Endothelial cell of umbilical vein (primary cell): Measurements from ENCODE around the gene MRPS23. TPM values are rescaled to one million over a fixed set of nuclear protein-coding genes. Genes with fewer than 3 reads are reported as not detected.

Experiments
- BruUV-seq: library from RNA; stranded (reverse); fragments of 400-500 nt; replicated peaks from 2 replicates; lab custom pipeline; 2021; lab: Mats Ljungman, UMichigan
- CTCF ChIA-PET: fragments of 300-600, 350-600 bp; sonication (Branson Sonifier 250); formaldehyde crosslinking; loops from one replicate; lab custom pipeline; 2021; ENCODE audit warnings: antibody characterized with exemption, inconsistent platforms; lab: Charles Lee
- POLR2A ChIA-PET: fragments of 300-600, 350-600 bp; sonication (Branson Sonifier 250); formaldehyde crosslinking; loops from one replicate; lab custom pipeline; 2021; ENCODE audit warnings: antibody characterized with exemption, inconsistent platforms; lab: Charles Lee
- DNase-seq: peaks from one replicate; pipeline ENCODE4 v3.0.0-alpha.2; 2011; ENCODE audit warnings: low read depth, low spot score
- FAIRE-seq: peaks from 2 replicates; lab custom pipeline; 2011; peaks lifted over from hg19 to GRCh38; lab: Jason Lieb, UNC
- H2AFZ ChIP-seq: 2 replicates; pipeline ENCODE4 v1.6.0; 2012; ENCODE audit warnings: low read depth, low read length, control low read depth, inconsistent platforms
- H3K27ac ChIP-seq: 2 replicates; pipeline ENCODE4 v1.5.1; 2011; ENCODE audit warnings: low read depth, mild to moderate bottlenecking, control low read depth, low read length, moderate library complexity; ENCODE audit not compliant: insufficient read depth
- H3K27me3 ChIP-seq, 2 experiments: 2 replicates each; pipeline versions ENCODE4 v1.6.0 to v1.6.1; 2011; ENCODE audit warnings: low read length in 2 of 2, mixed read lengths in 1 of 2; ENCODE audit not compliant: control insufficient read depth in 2 of 2, insufficient read depth in 2 of 2
- H3K36me3 ChIP-seq, 2 experiments: 2 replicates in 1 of 2; 3 replicates in 1 of 2; pipeline ENCODE4 v1.5.1; 2011; ENCODE audit warnings: low read length in 2 of 2, mild to moderate bottlenecking in 1 of 2, moderate library complexity in 1 of 2; ENCODE audit not compliant: control insufficient read depth in 2 of 2, insufficient read depth in 2 of 2; ENCODE audit errors: extremely low read depth in 1 of 2
- H3K4me1 ChIP-seq: 3 replicates; pipeline ENCODE4 v1.5.1; 2011; ENCODE audit warnings: mild to moderate bottlenecking, low read length; ENCODE audit not compliant: control insufficient read depth, insufficient read depth; ENCODE audit errors: extremely low read depth
- H3K4me2 ChIP-seq: 2 replicates; pipeline ENCODE4 v1.6.1; 2011; ENCODE audit warnings: low read length, control low read depth, mixed read lengths; ENCODE audit not compliant: insufficient read depth
- H3K4me3 ChIP-seq, 3 experiments: fragments of 200-600 bp in 1 of 3; sonication (generic), shearing (Covaris generic) in 1 of 3; replicated peaks in 1 of 3; 2 replicates each; pipeline ENCODE4 v1.5.1; 2011 to 2016; ENCODE audit warnings: control low read depth in 3 of 3, low read length in 3 of 3, mild to moderate bottlenecking in 2 of 3, inconsistent platforms in 1 of 3, low read depth in 1 of 3, moderate library complexity in 1 of 3; ENCODE audit not compliant: insufficient read depth in 1 of 3
- H3K79me2 ChIP-seq: 2 replicates; pipeline ENCODE4 v1.6.0; 2012; ENCODE audit warnings: low read length, inconsistent platforms; ENCODE audit not compliant: control insufficient read depth, insufficient read depth
- H3K9ac ChIP-seq: replicated peaks from 2 replicates; pipeline ENCODE3; 2011; ENCODE audit warnings: low read length, control low read depth; ENCODE audit not compliant: insufficient read depth; ENCODE audit errors: extremely low read depth
- H3K9me1 ChIP-seq: replicated peaks from 3 replicates; pipeline ENCODE4 v1.6.0; 2011; ENCODE audit warnings: mild to moderate bottlenecking, low read length; ENCODE audit not compliant: control insufficient read depth, insufficient read depth; ENCODE audit errors: extremely low read depth
- H3K9me3 ChIP-seq: replicated peaks from 2 replicates; pipeline ENCODE4 v1.5.1; 2012; ENCODE audit warnings: low read length, inconsistent platforms; ENCODE audit not compliant: control insufficient read depth, insufficient read depth
- H4K20me1 ChIP-seq: replicated peaks from 2 replicates; pipeline ENCODE3; 2011; ENCODE audit warnings: mild to moderate bottlenecking, low read length; ENCODE audit not compliant: control insufficient read depth, insufficient read depth; ENCODE audit errors: extremely low read depth
- CTCF ChIP-seq, 2 donors: IDR thresholded peaks; 1 replicate in 1 of 2; 2 replicates in 1 of 2; pipeline ENCODE4 v1.5.1; 2011; ENCODE audit warnings: low read length in 2 of 2, mild to moderate bottlenecking in 2 of 2, moderate library complexity in 2 of 2, control low read depth in 1 of 2, inconsistent platforms in 1 of 2, low read depth in 1 of 2; ENCODE audit not compliant: insufficient read depth in 1 of 2; ENCODE audit errors: extremely low read depth in 1 of 2
- EZH2 ChIP-seq: IDR thresholded peaks from 2 replicates; pipeline ENCODE4 v1.6.1; 2012; ENCODE audit warnings: borderline replicate concordance, low read depth, mild to moderate bottlenecking, moderate library complexity, low read length, inconsistent platforms; ENCODE audit not compliant: severe bottlenecking
- GATA2 ChIP-seq: IDR thresholded peaks from 2 replicates; pipeline ENCODE4 v1.7.0; 2011; ENCODE audit warnings: low read depth, mild to moderate bottlenecking, moderate library complexity, mixed read lengths, low read length; ENCODE audit not compliant: insufficient read length, insufficient read depth
- MYC ChIP-seq: IDR thresholded peaks from one replicate; pipeline ENCODE4 v1.6.1; 2011; ENCODE audit warnings: mild to moderate bottlenecking, low read depth, low read length
- POLR2A ChIP-seq: IDR thresholded peaks from 2 replicates; pipeline ENCODE4 v1.6.1; 2012; ENCODE audit warnings: low read depth, mild to moderate bottlenecking, control low read depth, low read length
- dilution Hi-C: fragments of 300-500 bp; cut with MboI; formaldehyde crosslinking; loops from one replicate; pipeline ENCODE4 v1.15.0; 2019; ENCODE audit warnings: low sequenced_read_pairs; ENCODE audit not compliant: extremely low pct_ligation_motif_present
- intact Hi-C: fragments of 100-400 bp; cut with micrococcal nuclease; formaldehyde crosslinking; loops from one replicate; pipeline ENCODE4 v1.10.0; 2022
- polyA plus RNA-seq, 4 experiments: library from polyadenylated mRNA; depleted of rRNA in 3 of 4; stranded (reverse) in 3 of 4; unstranded in 1 of 4; fragments of >200 nt; gene quantifications; 2 replicates each; pipeline versions ENCODE4 v1.2.1 to v1.2.3, GENCODE V29; 2011 to 2012; ENCODE audit warnings: missing spikeins in 1 of 4
- total RNA-seq: library from RNA; stranded (reverse); gene quantifications from 2 replicates; pipeline ENCODE4 v1.2.3, GENCODE V29; 2021

Gene MRPS23
- total and polyA plus RNA-seq, 2 donors (not counting 3 experiments of a cell fraction or from before 2014, with no cell fraction given), result 39.9 to 46.2 TPM

GRCh38 chr17:57867126-57867525 lies 17.3 kb upstream of the MRPS23 start:
- Histone ChIP-seq H3K27me3 (no peaks in the 10 kb centered on the region), H2AFZ (no peak overlapping the region), H3K79me2 (no peaks in the 10 kb centered on the region), H3K4me3 (no peak overlapping the region), H3K4me1 (peaks cover 30% of the 10 kb centered on the region), H3K9me1 (no peaks in the 10 kb centered on the region), H3K9ac (no peak overlapping the region), H3K9me3 (no peaks in the 10 kb centered on the region), H3K4me2 (no peak overlapping the region), H3K36me3 (no peaks in the 10 kb centered on the region), H4K20me1 (no peaks in the 10 kb centered on the region), H3K27ac (no peak overlapping the region)
- peak; percentile 18 for FAIRE-seq
- DNase-seq, result no peak
- no peak for TF ChIP-seq GATA2
- no peak for TF ChIP-seq CTCF (IDR thresholded peaks at IDR 0.05; ENCODE audit: extremely low read depth in 1 of 2, insufficient read depth in 1 of 2, low read depth in 1 of 2, low read length in 2 of 2)
- CTCF ChIA-PET, result interaction anchor here (0.9 to 11.3 kb wide), 11 partner anchors 8 to 133 kb away, joined by 3 to 202 read pairs (median 6); no protein-coding TSS in a partner anchor
- POLR2A ChIA-PET, result interaction anchor here (0.5 kb wide), 1 partner anchor 39 kb away, joined by 3 read pairs; no protein-coding TSS in a partner anchor
- BruUV-seq, result no TSS peak
- intact Hi-C loops (loop anchor here (5.0 kb wide), 1 partner anchor 215 kb away; the partner anchor contains the start of gene DYNLL2), dilution Hi-C loops (loop anchor here (25.0 kb wide), 1 partner anchor 120 kb away; the partner anchor contains the start of gene VEZF1)

DNA sequence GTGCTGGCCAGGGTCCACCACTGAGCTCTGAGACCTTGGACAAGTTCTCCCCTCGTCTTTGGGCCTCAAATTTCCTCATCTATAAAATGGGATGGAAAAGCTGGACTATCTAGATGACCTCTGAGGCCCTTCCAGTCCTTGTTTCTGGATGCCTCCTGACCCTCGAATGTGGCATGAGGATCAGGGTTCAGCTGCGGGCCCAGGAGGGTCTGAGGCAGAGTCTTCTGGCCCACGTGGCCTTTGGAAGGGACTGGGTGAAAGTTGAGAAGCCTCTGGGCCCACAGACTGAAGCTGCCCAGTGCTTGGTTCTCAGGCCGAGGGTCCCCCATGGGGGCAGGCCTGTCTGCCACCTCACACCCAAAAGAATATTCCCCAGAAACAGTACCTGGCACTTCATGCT lies 16.9 kb upstream of the MRPS23 start:
- H3K9ac ChIP-seq, result no peak overlapping the region
- H3K36me3 ChIP-seq, result no peaks in the 10 kb centered on the region
- H3K27ac ChIP-seq, result no peak overlapping the region
- no peaks in the 10 kb centered on the region for H3K9me1 ChIP-seq
- H3K27me3 ChIP-seq, result no peaks in the 10 kb centered on the region
- H3K4me1 ChIP-seq, result peaks cover 33% of the 10 kb centered on the region
- H2AFZ ChIP-seq, result no peak overlapping the region
- FAIRE-seq, result no peak
- dilution Hi-C loops, result loop anchor here (25.0 kb wide), 1 partner anchor 121 kb away; the partner anchor contains the start of gene VEZF1
- no peaks in the 10 kb centered on the region for H4K20me1 ChIP-seq
- no peaks in the 10 kb centered on the region for H3K79me2 ChIP-seq
- BruUV-seq, result no TSS peak
- H3K9me3 ChIP-seq, result no peaks in the 10 kb centered on the region
- intact Hi-C loops, result loop anchor here (5.0 kb wide), 1 partner anchor 216 kb away; the partner anchor contains the start of gene DYNLL2
- no peak for DNase-seq
- no peak overlapping the region for H3K4me2 ChIP-seq
- ChIA-PET CTCF (interaction anchor here (1.5 to 11.3 kb wide), 7 partner anchors 8 to 128 kb away, joined by 5 to 202 read pairs (median 7); no protein-coding TSS in a partner anchor), POLR2A (no interaction called here)
- no peak overlapping the region for H3K4me3 ChIP-seq
- TF ChIP-seq EZH2, result no peak
- TF ChIP-seq POLR2A, result no peak
- no peak for TF ChIP-seq MYC
